ENCODE results near the gene DPH2. TPM values are rescaled to one million over a fixed set of nuclear protein-coding genes. Genes with fewer than 3 reads are reported as not detected.

DPH2 gene
- total and polyA plus RNA-seq, 2 of the 8 experiments (the other 6 are each of a cell fraction or from before 2014, with no cell fraction given): 64.9 to 92.1 TPM

DNA sequence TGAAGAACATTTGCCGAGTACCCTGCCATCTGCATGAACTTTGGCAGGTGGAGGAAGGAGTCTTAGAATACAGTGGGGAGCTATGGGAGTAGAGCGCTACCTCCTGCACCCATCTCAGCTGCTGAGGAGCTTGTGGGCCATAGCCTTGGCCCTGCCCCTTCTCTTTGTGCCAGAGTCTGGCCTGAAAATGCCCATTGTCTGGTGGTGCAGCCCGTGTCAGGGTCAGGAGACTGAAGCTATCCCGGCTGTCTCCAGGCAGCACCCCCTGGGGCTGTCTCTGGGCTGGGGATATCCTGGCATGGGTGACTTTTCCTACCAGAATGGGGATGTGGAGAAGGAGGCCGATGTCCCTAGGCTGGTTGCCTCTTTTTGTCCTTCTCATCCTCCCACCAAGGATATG lies 15.8 kb upstream of the DPH2 start (continued):
- TF ChIP-seq NANOG (IDR thresholded peaks at IDR 0.05; ENCODE audit: insufficient read depth, low read depth, low read length, poor library complexity, severe bottlenecking) (no peak), JUND (IDR thresholded peaks at IDR 0.05; ENCODE audit: low read length) (no peak), POLR2AphosphoS5 (IDR thresholded peaks at IDR 0.05; ENCODE audit: low read depth, low read length) (no peak)
- TF ChIP-seq, protein P1, sequence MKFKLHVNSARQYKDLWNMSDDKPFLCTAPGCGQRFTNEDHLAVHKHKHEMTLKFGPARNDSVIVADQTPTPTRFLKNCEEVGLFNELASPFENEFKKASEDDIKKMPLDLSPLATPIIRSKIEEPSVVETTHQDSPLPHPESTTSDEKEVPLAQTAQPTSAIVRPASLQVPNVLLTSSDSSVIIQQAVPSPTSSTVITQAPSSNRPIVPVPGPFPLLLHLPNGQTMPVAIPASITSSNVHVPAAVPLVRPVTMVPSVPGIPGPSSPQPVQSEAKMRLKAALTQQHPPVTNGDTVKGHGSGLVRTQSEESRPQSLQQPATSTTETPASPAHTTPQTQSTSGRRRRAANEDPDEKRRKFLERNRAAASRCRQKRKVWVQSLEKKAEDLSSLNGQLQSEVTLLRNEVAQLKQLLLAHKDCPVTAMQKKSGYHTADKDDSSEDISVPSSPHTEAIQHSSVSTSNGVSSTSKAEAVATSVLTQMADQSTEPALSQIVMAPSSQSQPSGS (IDR thresholded peaks at IDR 0.05; ENCODE audit: low read length): no peak

Measured in H1 (cell line).